ENCODE measurements around the gene FAM98C. TPM values are rescaled to one million over a fixed set of nuclear protein-coding genes. Genes with fewer than 3 reads are reported as not detected.

FAM98C gene
- total and polyA plus RNA-seq, 2 experiments from 2014 or later = 13.8 to 27.3 TPM

DNA sequence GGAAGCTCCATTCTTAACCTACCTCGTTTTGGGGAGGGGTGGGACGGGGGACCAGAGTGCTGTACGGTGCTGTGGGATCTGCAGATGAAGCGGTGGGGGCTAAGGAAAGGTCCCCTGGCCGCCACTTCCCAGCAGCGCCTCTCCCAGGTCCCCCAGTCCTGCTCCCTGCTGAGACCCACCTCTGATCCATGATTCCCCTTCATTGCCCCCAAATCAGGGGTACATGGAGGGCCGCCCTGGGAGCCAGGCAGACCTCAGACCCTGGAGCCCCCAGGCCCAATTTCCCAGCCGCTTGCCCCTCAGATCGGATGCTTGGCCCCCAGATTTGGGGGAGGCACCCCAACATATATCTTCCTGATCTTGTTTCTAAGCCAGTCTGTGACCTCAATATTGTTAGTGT, 3.8 kb upstream of the FAM98C start:
- no peaks in the 10 kb centered on the region for H3K27me3 ChIP-seq (replicated peaks; ENCODE audit: insufficient read depth)
- H3K9me2 ChIP-seq (ENCODE audit: insufficient read depth) = no peaks in the 10 kb centered on the region
- 42 to 60% methylated on average over 7 to 9 of the region's 9 CpGs for WGBS, 2 experiments (ENCODE audit: low coverage in 1 of 2, low lambda C conversion rate in 2 of 2, missing lambda C conversion rate in 2 of 2)
- 0 out of 2 replicates have a peak, but pooled peaks cover 3% of the 10 kb centered on the region for H3K4me1 ChIP-seq (ENCODE audit: insufficient read depth)
- in situ Hi-C loops (cut with MboI) = no loop called here
- H3K79me2 ChIP-seq (ENCODE audit: insufficient read depth) = peaks cover 3% of the 10 kb centered on the region
- H3K4me3 ChIP-seq = no peak overlapping the region
- H4K20me1 ChIP-seq (ENCODE audit: insufficient read depth) = no peaks in the 10 kb centered on the region
- H3F3A ChIP-seq (ENCODE audit: insufficient read depth) = no peaks in the 10 kb centered on the region
- DNase-seq = no peak
- no peak overlapping the region for H3K9ac ChIP-seq
- H3K27ac ChIP-seq = no peak overlapping the region
- no peaks in the 10 kb centered on the region for H3K36me3 ChIP-seq (ENCODE audit: low read depth)
- H3K9me3 ChIP-seq (ENCODE audit: low read depth) = no peaks in the 10 kb centered on the region
- H3K4me2 ChIP-seq (ENCODE audit: unreplicated experiment) = no peak overlapping the region
- H2AFZ ChIP-seq = no peak overlapping the region
- TF ChIP-seq EZH2phosphoT487 (IDR thresholded peaks at IDR 0.05; ENCODE audit: insufficient read depth, low read depth) = no peak
- no peak for TF ChIP-seq EZH2 (IDR thresholded peaks at IDR 0.05; ENCODE audit: insufficient read depth, poor library complexity, severe bottlenecking)

DNA sequence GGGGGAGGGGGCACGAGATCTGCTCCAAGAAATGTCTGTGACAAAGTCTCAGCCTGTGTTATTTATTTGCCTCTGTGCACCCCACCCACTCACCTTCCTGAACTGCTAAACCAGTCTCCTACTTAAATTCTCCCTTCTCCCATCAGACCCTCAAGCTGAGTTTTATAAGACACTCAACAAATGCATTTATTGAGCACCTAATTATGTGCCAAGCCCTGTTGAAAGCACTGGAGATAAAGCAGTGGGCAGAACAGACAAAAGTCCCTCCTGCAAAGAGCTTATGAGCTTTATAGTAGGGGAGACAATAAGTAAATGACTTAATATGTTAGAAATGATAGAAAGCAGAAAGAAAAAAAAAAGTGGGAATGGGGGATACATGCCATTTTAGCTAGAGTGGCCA, 3.4 kb upstream of the FAM98C start:
- Histone ChIP-seq H3K9ac (no peak overlapping the region), H2AFZ (no peak overlapping the region), H3K4me3 (no peak overlapping the region), H4K20me1 (ENCODE audit: insufficient read depth) (no peaks in the 10 kb centered on the region), H3K27ac (no peak overlapping the region), H3K9me2 (ENCODE audit: insufficient read depth) (no peaks in the 10 kb centered on the region), H3K27me3 (replicated peaks; ENCODE audit: insufficient read depth) (no peaks in the 10 kb centered on the region), H3K4me2 (ENCODE audit: unreplicated experiment) (no peak overlapping the region), H3K36me3 (ENCODE audit: low read depth) (no peaks in the 10 kb centered on the region), H3K4me1 (ENCODE audit: insufficient read depth) (0 out of 2 replicates have a peak, but pooled peaks cover 4% of the 10 kb centered on the region), H3K9me3 (ENCODE audit: low read depth) (no peaks in the 10 kb centered on the region), H3K79me2 (ENCODE audit: insufficient read depth) (peaks cover 4% of the 10 kb centered on the region), H3F3A (ENCODE audit: insufficient read depth) (no peaks in the 10 kb centered on the region)
- no peak for TF ChIP-seq EZH2 (IDR thresholded peaks at IDR 0.05; ENCODE audit: insufficient read depth, poor library complexity, severe bottlenecking)
- TF ChIP-seq EZH2phosphoT487 (IDR thresholded peaks at IDR 0.05; ENCODE audit: insufficient read depth, low read depth) = no peak
- WGBS, 2 experiments (ENCODE audit: low coverage in 1 of 2, low lambda C conversion rate in 2 of 2, missing lambda C conversion rate in 2 of 2) = 43 to 44% methylated on average over 1 of the region's 1 CpG
- in situ Hi-C loops (cut with MboI) = no loop called here
- DNase-seq = no peak

DNA sequence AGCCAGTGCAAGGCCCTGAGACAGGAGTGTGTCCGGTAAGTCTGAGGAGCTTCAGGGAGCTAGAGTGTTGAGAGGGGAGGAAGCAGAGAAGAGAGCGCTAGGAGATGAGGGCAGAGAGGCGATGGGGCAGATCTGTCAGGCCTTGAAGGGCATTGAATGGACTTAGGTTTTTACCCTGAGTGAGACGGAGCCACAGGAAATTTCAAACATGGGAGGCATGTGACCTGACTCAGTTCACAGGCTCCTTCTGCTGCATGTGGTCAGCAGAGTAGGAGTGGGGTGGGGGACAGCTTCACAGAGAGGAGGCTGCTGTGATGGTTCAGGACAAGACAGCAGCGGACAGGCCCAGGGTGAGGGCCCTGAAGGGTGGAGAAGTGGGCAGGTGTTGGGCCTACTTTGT, 2.5 kb upstream of the FAM98C start:
- H3K27me3 ChIP-seq (replicated peaks; ENCODE audit: insufficient read depth) = no peaks in the 10 kb centered on the region
- H3K4me3 ChIP-seq = no peak overlapping the region
- H3K36me3 ChIP-seq (ENCODE audit: low read depth) = no peaks in the 10 kb centered on the region
- 49 to 63% methylated on average over 5 of the region's 5 CpGs for WGBS, 2 experiments (ENCODE audit: low coverage in 1 of 2, low lambda C conversion rate in 2 of 2, missing lambda C conversion rate in 2 of 2)
- no peak for TF ChIP-seq EZH2phosphoT487 (IDR thresholded peaks at IDR 0.05; ENCODE audit: insufficient read depth, low read depth)
- no peak for TF ChIP-seq EZH2 (IDR thresholded peaks at IDR 0.05; ENCODE audit: insufficient read depth, poor library complexity, severe bottlenecking)
- no peaks in the 10 kb centered on the region for H4K20me1 ChIP-seq (ENCODE audit: insufficient read depth)
- H3K9me2 ChIP-seq (ENCODE audit: insufficient read depth) = no peaks in the 10 kb centered on the region
- no peak overlapping the region for H2AFZ ChIP-seq
- peaks cover 4% of the 10 kb centered on the region for H3K79me2 ChIP-seq (ENCODE audit: insufficient read depth)
- H3K9me3 ChIP-seq (ENCODE audit: low read depth) = no peaks in the 10 kb centered on the region
- in situ Hi-C loops (cut with MboI) = no loop called here
- no peak overlapping the region for H3K27ac ChIP-seq
- no peak overlapping the region for H3K4me2 ChIP-seq (ENCODE audit: unreplicated experiment)
- H3K9ac ChIP-seq = no peak overlapping the region
- 0 out of 2 replicates have a peak, but pooled peaks cover 4% of the 10 kb centered on the region for H3K4me1 ChIP-seq (ENCODE audit: insufficient read depth)
- H3F3A ChIP-seq (ENCODE audit: insufficient read depth) = no peaks in the 10 kb centered on the region
- no peak for DNase-seq

DNA sequence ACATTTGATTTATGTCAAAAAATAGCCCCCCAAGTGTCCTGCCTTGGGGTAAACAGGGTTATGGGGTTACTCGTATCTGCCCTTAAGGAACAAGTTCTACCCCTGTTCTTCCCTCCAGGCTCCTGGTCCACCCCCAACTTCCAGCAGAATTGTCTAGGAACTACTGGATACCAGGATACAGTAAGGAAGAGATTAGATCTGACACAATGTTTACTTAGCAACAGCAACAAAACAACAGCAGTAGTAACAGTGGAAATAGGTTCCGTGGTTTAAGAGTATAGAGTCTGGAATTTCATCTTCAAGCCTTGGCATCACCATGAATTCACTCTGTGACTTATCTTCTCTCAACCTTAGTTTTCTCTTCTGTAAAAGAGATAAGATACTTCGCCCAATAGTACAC, 1.7 kb upstream of the FAM98C start:
- in situ Hi-C loops (cut with MboI) = no loop called here
- Histone ChIP-seq H4K20me1 (ENCODE audit: insufficient read depth) (no peaks in the 10 kb centered on the region), H3K9me2 (ENCODE audit: insufficient read depth) (no peaks in the 10 kb centered on the region), H3K36me3 (ENCODE audit: low read depth) (no peaks in the 10 kb centered on the region), H3K27ac (no peak overlapping the region), H3K4me1 (ENCODE audit: insufficient read depth) (0 out of 2 replicates have a peak, but pooled peaks cover 4% of the 10 kb centered on the region), H3K27me3 (replicated peaks; ENCODE audit: insufficient read depth) (no peaks in the 10 kb centered on the region), H3K4me3 (no peak overlapping the region), H2AFZ (no peak overlapping the region), H3K9me3 (ENCODE audit: low read depth) (no peaks in the 10 kb centered on the region), H3F3A (ENCODE audit: insufficient read depth) (no peaks in the 10 kb centered on the region), H3K4me2 (ENCODE audit: unreplicated experiment) (no peak overlapping the region), H3K9ac (no peak overlapping the region), H3K79me2 (ENCODE audit: insufficient read depth) (peaks cover 4% of the 10 kb centered on the region)
- 93 to 95% methylated on average over 3 of the region's 3 CpGs for WGBS, 2 experiments (ENCODE audit: low coverage in 1 of 2, low lambda C conversion rate in 2 of 2, missing lambda C conversion rate in 2 of 2)
- peak; percentile 60 for DNase-seq
- TF ChIP-seq EZH2phosphoT487 (IDR thresholded peaks at IDR 0.05; ENCODE audit: insufficient read depth, low read depth) = no peak
- TF ChIP-seq EZH2 (IDR thresholded peaks at IDR 0.05; ENCODE audit: insufficient read depth, poor library complexity, severe bottlenecking) = no peak

DNA sequence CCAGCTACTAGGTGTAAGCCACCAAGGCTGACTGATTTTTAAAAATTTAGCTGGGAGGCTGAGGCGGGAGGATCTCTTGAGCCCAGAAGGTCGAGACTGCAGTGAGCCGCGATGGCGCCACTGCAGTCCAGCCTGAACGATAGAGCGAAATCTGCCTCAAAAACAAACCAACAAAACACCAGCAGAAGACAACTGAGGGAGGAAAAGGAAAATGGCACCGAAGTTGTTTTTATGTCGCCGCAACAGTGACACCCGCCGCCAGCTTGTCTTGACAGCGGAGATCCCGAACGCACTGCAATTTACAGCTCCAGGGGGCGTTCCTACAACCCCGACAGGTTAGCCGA, 298 bp upstream of the FAM98C start:
- TF ChIP-seq EZH2phosphoT487 (IDR thresholded peaks at IDR 0.05; ENCODE audit: insufficient read depth, low read depth) (no peak), EZH2 (IDR thresholded peaks at IDR 0.05; ENCODE audit: insufficient read depth, poor library complexity, severe bottlenecking) (no peak)
- Histone ChIP-seq H3F3A (ENCODE audit: insufficient read depth) (no peaks in the 10 kb centered on the region), H3K27ac (no peak overlapping the region), H3K9me3 (ENCODE audit: low read depth) (no peaks in the 10 kb centered on the region), H3K79me2 (ENCODE audit: insufficient read depth) (peaks cover 4% of the 10 kb centered on the region), H3K4me1 (ENCODE audit: insufficient read depth) (0 out of 2 replicates have a peak, but pooled peaks cover 4% of the 10 kb centered on the region), H3K4me3 (peak overlapping the region; percentile 95), H4K20me1 (ENCODE audit: insufficient read depth) (no peaks in the 10 kb centered on the region), H3K36me3 (ENCODE audit: low read depth) (no peaks in the 10 kb centered on the region), H3K9ac (no peak overlapping the region), H3K9me2 (ENCODE audit: insufficient read depth) (no peaks in the 10 kb centered on the region), H2AFZ (peak overlapping the region; percentile 47), H3K27me3 (replicated peaks; ENCODE audit: insufficient read depth) (no peaks in the 10 kb centered on the region), H3K4me2 (ENCODE audit: unreplicated experiment) (peak overlapping the region; percentile 7)
- in situ Hi-C loops (cut with MboI) = no loop called here
- no peak for DNase-seq
- 10 to 12% methylated on average over 18 of the region's 18 CpGs for WGBS, 2 experiments (ENCODE audit: low coverage in 1 of 2, low lambda C conversion rate in 2 of 2, missing lambda C conversion rate in 2 of 2)

Data from GM23248 (cell line).